Neutrophil (primary cell): ENCODE measurements around the gene KRTAP12-2.
"Not testable (repeated sequence)": the region's sequence is repeated elsewhere in the genome, so short reads cannot be mapped to it uniquely, and the experiment has no call there.

Experiments
- H3K27ac ChIP-seq: fragments of 200-600 bp; sonication (generic); 2 replicates; pipeline ENCODE4 v1.5.1; 2016; ENCODE audit warnings: mild to moderate bottlenecking, moderate library complexity
- H3K27me3 ChIP-seq: fragments of 200-600 bp; sonication (generic); 2 replicates; pipeline ENCODE4 v1.6.0; 2016; ENCODE audit warnings: mild to moderate bottlenecking
- H3K36me3 ChIP-seq: fragments of 200-600 bp; sonication (generic); 2 replicates; pipeline ENCODE4 v1.5.1; 2017
- H3K4me1 ChIP-seq, 2 experiments: fragments of 200-600 bp in 1 of 2; sonication (generic) in 1 of 2; 1 replicate in 1 of 2; 2 replicates in 1 of 2; pipeline versions ENCODE4 v1.5.1 to v1.6.1; 2013 to 2016; ENCODE audit warnings: low read depth in 1 of 2, low read length in 1 of 2, mild to moderate bottlenecking in 1 of 2, moderate library complexity in 1 of 2; ENCODE audit not compliant: control insufficient read depth in 1 of 2, insufficient read depth in 1 of 2
- H3K4me3 ChIP-seq, 2 experiments: fragments of 200-600 bp in 1 of 2; sonication (generic) in 1 of 2; 1 replicate in 1 of 2; 2 replicates in 1 of 2; pipeline ENCODE4 v1.5.1; 2013 to 2016; ENCODE audit warnings: low read depth in 1 of 2, low read length in 1 of 2, mild to moderate bottlenecking in 1 of 2, moderate library complexity in 1 of 2
- H3K9me3 ChIP-seq: fragments of 200-600 bp; sonication (generic); 2 replicates; pipeline ENCODE4 v1.5.1; 2016
- TF ChIP-seq, protein P1 (sequence below): fragments of 200-600 bp; sonication (generic); IDR thresholded peaks from 2 replicates; pipeline ENCODE4 v1.5.1; 2016; ENCODE audit warnings: antibody characterized with exemption

Gene KRTAP12-2

DNA sequence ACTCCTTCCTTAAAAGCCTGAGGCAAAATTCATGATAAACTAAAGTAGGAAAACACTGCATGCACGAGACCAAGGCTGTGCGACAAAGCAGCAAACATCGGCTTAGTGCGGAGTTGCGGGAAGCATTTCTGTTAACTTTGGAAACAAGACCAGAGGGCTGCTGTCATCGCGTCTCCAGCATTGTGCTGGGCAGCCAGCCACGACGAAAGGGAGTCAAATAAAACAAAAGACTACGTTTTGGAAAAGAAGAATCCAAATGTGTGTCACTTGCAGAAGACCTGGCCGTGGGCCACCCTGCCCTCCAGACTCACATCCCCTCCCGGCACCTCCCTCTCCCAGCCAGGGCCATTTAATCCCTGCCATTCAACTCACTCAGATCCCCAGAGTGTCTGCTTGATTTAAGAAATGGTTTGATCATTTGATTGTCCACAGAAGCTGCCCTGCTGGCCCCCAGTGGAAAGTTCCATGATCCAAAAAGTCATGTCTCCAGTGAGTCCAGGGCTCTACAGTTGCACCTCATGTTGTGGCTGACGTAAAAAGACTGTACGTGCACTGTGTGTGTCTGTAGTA lies 22.9 kb downstream of the KRTAP12-2 start:
- Histone ChIP-seq H3K27me3 (peaks cover 17% of the 10 kb centered on the region), H3K36me3 (no peaks in the 10 kb centered on the region), H3K4me3 (no peak overlapping the region), H3K27ac (no peak overlapping the region), H3K9me3 (peaks cover 3% of the 10 kb centered on the region), H3K4me1 (no peaks in the 10 kb centered on the region)
- TF ChIP-seq, protein P1, sequence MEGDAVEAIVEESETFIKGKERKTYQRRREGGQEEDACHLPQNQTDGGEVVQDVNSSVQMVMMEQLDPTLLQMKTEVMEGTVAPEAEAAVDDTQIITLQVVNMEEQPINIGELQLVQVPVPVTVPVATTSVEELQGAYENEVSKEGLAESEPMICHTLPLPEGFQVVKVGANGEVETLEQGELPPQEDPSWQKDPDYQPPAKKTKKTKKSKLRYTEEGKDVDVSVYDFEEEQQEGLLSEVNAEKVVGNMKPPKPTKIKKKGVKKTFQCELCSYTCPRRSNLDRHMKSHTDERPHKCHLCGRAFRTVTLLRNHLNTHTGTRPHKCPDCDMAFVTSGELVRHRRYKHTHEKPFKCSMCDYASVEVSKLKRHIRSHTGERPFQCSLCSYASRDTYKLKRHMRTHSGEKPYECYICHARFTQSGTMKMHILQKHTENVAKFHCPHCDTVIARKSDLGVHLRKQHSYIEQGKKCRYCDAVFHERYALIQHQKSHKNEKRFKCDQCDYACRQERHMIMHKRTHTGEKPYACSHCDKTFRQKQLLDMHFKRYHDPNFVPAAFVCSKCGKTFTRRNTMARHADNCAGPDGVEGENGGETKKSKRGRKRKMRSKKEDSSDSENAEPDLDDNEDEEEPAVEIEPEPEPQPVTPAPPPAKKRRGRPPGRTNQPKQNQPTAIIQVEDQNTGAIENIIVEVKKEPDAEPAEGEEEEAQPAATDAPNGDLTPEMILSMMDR = no peak

DNA sequence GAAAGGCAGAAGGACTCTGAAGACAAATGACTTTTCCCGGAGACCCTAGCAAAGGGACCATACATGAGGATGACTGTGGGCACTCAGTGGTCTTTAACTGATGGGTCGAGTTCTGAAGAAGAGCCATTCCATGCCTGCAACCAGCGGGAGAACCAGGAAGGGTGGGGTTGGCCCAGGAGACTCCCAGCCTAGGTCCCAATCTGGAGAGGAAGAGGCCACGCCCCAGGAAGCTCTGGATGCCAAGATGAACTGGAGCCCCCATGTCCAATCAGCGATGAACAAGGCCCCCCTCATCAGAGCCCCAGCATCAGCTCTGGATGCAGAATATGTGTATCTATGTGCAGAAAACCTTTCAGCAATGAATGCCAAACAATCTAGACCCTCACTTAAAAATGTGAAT lies 26.0 kb downstream of the KRTAP12-2 start:
- no peaks in the 10 kb centered on the region for H3K27me3 ChIP-seq
- TF ChIP-seq, protein P1 = no peak
- H3K9me3 ChIP-seq = peaks cover 3% of the 10 kb centered on the region
- H3K4me3 ChIP-seq = no peak overlapping the region
- no peaks in the 10 kb centered on the region for H3K4me1 ChIP-seq
- no peak overlapping the region for H3K27ac ChIP-seq
- H3K36me3 ChIP-seq = no peaks in the 10 kb centered on the region

DNA sequence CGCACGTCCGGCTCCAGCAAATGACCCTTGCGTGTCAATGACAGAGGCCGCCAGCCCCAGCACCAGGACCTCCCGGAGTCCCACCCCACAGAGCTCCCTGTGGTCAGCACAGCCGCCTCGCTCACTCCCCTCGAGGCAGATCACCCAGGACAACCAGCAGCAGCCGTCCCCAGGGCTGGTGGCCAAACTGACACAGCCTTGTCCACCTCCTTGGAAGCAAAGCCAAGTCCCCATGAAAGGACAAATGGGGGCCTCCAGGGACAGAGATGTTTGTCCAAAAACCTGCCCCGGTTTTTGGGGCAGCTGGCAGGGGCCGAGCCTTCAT lies 27.4 kb downstream of the KRTAP12-2 start:
- no peak overlapping the region for H3K4me3 ChIP-seq
- H3K27ac ChIP-seq = no peak overlapping the region
- no peaks in the 10 kb centered on the region for H3K4me1 ChIP-seq
- TF ChIP-seq, protein P1 = no peak
- no peaks in the 10 kb centered on the region for H3K36me3 ChIP-seq
- peaks cover 2% of the 10 kb centered on the region for H3K27me3 ChIP-seq
- peaks cover 2% of the 10 kb centered on the region for H3K9me3 ChIP-seq

DNA sequence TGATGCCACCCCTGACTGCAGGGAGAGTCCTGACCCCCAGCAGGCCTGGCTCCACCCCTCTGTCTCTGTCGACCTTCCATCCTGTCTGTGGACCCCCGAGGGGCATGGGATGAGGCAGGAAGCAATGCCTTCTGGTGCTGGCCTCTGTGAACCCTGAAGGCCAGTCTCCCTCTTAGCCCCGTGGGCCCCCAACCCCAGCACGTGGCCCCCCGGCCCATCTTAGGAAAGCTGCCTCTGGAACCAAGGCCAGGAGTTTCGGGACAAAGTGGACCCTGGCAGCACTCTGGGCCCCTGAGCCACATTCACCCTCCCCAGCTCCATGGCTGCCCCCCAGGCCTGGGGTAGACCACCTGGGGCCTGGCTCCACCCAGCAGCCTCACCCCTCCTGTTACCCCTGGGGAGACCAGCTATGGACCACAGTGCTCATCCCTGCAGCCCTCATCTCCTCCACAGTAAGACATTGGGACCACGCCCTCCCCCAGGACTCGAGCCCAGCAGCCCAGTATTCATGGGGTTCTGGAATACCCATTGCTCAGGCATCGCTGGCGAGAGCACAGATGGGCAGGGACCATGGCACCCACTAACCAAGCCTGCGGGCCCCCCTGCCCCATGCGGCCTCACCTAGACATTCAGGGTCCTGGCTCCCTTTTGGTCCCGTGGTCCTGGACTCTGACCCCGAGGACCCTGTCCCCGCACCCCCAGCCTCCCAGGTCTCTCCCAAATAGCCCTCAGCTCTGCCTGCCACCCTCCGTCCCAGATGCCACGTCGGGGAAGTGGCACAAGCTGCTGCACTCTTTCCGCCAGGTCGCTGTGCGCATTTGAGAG lies 28.0 kb downstream of the KRTAP12-2 start:
- H3K27ac ChIP-seq, H3K4me3 ChIP-seq, H3K9me3 ChIP-seq, H3K36me3 ChIP-seq, H3K4me1 ChIP-seq, H3K27me3 ChIP-seq: not testable (repeated sequence)

DNA sequence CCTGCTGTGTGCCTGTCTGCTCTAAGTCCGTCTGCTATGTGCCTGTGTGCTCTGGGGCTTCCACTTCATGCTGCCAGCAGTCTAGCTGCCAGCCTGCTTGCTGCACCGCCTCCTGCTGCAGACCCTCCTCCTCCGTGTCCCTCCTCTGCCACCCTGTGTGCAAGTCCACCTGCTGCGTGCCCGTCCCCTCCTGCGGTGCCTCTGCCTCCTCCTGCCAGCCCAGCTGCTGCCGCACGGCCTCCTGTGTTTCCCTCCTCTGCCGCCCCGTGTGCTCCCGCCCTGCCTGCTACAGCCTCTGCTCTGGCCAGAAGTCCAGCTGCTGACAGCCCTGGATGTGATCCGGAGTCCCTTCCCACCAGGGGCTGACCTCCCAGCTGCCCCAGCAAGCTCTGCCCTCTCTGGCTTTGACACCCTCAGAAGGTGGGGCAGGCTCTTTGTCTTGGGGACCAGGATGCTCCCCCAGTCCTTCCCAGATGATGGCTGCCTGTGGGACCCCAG lies 28.8 kb downstream of the KRTAP12-2 start:
- not testable (repeated sequence) for H3K27ac ChIP-seq

DNA sequence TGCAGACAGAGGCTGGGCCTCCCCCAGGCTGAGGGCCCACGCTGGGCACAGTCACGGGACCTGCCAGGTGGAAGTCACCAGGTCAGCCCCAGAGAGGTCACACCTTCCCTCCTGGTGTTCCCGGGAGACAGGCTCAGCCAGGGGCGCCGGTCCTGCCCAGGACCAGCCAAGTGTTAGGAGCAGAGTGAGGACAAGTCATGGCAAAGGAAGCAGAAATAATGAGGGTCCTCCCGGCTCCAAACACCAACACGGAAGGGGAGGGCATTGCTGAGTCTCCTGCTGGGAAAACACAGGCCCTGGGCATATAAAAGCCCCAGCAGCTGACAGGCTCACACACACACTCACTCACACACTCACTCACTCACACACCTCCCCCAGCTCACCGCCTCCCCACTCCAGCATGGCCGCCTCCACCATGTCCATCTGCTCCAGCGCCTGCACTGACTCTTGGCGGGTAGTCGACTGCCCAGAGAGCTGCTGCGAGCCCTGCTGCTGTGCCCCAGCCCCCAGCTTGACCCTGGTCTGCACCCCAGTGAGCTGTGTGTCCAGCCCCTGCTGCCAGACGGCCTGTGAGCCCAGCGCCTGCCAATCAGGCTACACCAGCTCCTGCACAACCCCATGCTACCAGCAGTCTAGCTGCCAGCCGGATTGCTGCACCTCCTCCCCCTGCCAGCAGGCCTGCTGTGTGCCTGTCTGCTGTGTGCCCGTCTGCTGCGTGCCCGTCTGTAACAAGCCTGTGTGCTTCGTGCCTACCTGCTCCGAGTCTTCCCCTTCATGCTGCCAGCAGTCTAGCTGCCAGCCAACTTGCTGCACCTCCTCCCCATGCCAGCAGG lies 29.5 kb downstream of the KRTAP12-2 start, which contains the start of gene KRTAP10-10:
TSS of gene KRTAP10-10 (plus strand) at position 339 of the 833 bp plus-strand sequence. CDS start at position 401, 62 bp downstream.
- Histone ChIP-seq H3K27ac (no peak within 1 kb of the TSS), H3K9me3 (no peaks in the 10 kb centered on the region), H3K27me3 (peaks cover 7% of the 10 kb centered on the region), H3K4me1 (no peaks in the 10 kb centered on the region), H3K4me3 (no peak within 1 kb of the TSS), H3K36me3 (no peaks in the 10 kb centered on the region)
- TF ChIP-seq, protein P1 = no peak

More for the DNA sequence above, 28.8 kb downstream of the KRTAP12-2 start:
- not testable (repeated sequence) for H3K36me3 ChIP-seq, H3K4me1 ChIP-seq, H3K9me3 ChIP-seq, H3K4me3 ChIP-seq, H3K27me3 ChIP-seq
